ENCODE results near the gene COL18A1.

The COL18A1 gene

DNA sequence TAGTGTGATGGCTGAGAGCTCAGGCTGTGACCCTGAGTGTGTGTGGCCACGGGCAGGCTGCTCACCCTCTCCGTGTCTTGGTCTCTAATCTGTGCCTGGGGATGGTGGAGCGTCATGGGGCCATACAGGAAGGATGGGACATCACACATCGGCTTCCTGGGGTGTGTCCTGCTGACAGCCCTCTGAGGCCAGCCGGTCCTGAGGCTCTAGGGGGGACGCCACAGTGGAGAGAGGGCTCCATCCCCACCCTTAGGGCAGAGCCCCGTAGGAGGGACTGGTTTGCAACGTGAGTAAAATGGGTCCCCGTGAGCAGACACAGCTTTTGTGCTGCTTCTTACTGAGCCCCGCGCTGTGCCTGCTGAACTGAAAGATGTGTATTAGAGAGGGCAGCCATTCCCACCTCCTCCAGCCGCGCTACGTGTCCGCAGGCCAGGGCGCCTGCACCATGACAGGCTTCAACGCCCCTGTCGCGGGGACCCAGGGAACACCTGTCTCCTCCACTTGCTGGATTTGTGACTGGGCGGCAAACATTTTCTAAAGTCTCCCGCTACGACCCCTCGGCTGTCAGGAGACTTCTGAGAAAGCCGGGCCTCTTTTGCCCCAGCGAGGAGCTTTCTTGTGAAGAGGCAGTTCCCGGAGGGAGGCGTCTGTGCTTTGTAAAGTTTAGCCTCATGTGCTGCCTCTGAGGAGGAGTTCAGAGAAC is 8.1 kb downstream of the COL18A1 start:
- no peak for DNase-seq (ENCODE audit: extremely low read depth, low read depth)

DNA sequence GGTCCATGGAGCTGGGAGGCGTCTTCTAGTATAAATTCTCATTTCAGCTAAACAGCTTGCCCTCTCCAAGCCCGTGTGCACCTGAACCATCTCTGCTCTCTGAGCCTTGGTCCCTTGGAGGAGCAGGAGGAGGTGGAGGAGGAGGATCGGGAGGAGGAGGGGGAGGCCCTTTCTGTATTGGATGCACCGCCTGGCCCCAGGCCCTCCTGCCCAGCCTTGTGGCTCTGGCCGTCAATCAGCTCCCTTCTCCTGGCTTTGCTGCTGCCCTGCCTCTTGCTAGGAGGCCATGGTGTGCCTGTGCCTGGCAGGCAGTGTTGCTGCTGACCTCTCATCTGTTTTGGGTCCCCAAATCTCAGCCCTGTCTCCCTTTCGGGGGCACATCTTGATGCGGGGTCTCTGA is 9.0 kb downstream of the COL18A1 start:
- TF ChIP-seq, protein P1, sequence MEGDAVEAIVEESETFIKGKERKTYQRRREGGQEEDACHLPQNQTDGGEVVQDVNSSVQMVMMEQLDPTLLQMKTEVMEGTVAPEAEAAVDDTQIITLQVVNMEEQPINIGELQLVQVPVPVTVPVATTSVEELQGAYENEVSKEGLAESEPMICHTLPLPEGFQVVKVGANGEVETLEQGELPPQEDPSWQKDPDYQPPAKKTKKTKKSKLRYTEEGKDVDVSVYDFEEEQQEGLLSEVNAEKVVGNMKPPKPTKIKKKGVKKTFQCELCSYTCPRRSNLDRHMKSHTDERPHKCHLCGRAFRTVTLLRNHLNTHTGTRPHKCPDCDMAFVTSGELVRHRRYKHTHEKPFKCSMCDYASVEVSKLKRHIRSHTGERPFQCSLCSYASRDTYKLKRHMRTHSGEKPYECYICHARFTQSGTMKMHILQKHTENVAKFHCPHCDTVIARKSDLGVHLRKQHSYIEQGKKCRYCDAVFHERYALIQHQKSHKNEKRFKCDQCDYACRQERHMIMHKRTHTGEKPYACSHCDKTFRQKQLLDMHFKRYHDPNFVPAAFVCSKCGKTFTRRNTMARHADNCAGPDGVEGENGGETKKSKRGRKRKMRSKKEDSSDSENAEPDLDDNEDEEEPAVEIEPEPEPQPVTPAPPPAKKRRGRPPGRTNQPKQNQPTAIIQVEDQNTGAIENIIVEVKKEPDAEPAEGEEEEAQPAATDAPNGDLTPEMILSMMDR (IDR thresholded peaks at IDR 0.05; ENCODE audit: low read depth, low read length): no peak
- no peak for DNase-seq (ENCODE audit: extremely low read depth, low read depth)

More for the DNA sequence above, 8.1 kb downstream of the COL18A1 start:
- TF ChIP-seq, protein P1 (IDR thresholded peaks at IDR 0.05; ENCODE audit: low read depth, low read length): no peak

DNA sequence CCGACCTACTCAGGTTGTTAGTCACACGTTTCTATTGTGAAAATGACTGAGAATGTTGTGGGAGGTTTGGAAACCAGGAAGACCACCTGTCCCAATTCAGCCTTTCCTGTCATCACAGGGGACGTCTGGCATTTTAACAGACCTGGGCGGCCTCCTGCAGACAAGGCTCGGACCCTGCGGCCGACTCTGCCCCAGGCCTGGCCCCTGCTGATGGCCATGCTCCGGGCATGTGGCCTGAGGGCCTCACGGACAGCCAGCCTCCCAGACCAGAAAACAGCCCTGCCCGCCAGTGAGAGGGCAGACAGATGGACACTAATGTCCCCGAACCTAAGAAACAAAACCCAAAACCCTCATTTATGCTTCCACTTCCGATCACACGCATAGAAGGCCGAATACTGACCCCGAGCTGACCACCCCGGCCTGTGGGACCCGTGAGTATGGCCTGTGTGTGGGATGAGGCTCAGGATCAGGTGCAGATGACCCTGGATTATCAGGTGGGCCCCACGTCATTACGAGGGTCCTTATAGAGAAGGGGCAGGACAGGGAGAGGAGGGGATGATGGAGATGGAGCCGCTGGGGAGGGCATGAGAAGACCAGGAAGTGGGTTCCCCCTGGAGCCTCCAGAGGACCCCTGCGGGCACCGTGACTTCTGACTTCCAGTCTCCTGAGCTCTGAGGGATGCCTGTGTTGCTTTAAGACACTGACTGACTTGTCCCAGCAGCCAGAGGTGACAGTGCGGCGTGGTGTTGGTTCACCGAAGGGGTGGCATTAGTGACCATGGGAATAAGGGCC is 9.6 kb downstream of the COL18A1 start:
- TF ChIP-seq, protein P1 (IDR thresholded peaks at IDR 0.05; ENCODE audit: low read depth, low read length): no peak
- no peak for DNase-seq (ENCODE audit: extremely low read depth, low read depth)

DNA sequence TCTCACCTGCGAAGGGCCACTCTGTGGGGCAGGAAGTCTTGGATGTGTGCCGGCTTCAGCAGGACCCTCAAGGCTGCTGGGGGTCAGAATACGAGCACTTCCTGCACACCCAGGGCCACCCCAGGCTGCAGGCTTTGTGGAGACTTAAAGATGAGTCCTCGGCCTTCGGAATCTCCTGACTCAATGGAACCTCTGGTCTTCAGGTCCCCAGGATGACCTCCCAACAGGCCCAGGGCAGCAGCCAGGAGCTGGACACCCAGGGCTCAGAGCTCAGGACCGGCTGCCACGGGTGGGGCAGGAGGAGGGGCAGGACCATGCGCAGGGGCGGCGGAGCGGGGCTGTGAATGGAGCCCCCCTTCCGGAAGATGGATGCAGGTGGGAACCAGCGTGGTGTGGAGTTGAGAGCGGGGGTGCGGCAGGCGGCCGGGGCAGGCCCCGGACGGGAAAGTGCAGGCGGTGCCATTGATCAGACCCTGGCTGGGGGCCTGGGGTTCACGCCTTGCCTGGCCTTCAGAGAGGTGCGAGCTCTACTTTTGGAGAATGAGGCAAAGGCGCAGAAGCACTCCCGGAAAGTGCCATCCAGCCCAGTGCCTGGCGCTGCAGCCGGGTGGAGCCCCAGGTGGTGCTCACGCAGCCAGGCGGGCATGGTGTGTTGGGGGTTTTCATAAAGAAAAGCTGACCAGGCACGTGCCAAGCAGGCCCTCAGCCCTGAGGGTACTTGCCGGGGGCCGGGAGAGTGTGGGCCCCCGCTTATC is 10.4 kb downstream of the COL18A1 start:
- TF ChIP-seq, protein P1 (IDR thresholded peaks at IDR 0.05; ENCODE audit: low read depth, low read length): no peak
- DNase-seq (ENCODE audit: extremely low read depth, low read depth): no peak

DNA sequence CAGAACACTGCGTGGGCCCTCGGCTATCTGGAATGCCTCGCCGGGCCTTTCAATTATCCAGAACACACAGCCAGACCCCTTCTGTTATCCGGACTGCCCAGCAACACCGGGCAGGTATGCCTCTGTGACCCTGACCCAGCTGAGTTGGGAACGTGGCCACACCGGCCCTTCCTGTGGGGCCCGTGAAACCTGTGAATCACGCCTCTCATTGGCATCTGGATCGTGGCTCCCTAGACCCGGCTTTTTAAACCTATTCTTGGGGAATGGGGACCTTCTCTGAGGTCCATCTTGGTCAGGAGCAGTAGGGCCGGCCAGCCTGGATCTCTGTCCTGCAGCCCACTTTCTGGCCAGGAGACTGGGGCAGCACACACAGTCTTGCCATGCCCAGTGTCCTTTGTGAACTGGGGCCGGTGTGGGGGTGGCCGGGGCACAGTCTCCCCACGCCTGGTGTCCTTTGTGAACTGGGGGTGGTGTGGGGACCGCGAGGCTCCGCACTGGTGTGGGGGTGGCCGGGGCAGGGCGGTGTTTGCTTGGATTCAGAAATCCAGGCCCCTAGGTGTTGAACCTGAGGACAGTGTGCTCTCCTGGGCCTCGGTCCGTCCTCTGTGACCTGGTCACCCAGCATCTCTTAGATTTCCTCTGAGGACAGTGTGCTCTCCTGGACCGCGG is 11.1 kb downstream of the COL18A1 start:
- DNase-seq (ENCODE audit: extremely low read depth, low read depth): no peak
- TF ChIP-seq, protein P1 (IDR thresholded peaks at IDR 0.05; ENCODE audit: low read depth, low read length): no peak

DNA sequence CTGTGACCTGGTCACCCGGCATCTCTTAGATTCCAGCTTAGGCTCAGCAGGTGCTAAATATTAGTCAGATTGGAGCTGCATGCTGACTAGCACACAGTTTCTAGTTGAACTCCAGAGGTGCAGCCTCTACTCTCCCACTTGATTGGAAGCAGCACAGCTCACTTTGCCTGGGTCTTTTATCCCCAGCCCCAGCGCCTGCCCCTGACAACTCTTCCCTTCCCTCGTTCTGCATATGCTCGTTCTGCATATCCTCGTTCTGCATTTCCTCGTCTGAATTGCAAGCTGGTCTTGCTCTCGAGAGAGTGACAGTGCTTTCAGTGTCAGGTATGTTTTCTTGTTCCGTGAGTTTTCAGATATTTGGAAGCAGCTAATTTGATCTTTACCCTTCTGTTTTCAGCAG is 11.7 kb downstream of the COL18A1 start:
- TF ChIP-seq, protein P1 (IDR thresholded peaks at IDR 0.05; ENCODE audit: low read depth, low read length): no peak
- DNase-seq (ENCODE audit: extremely low read depth, low read depth): no peak
